Left colon (tissue), 2 donors: ENCODE measurements around the gene PBX3. TPM values are rescaled to one million over a fixed set of nuclear protein-coding genes. Genes with fewer than 3 reads are reported as not detected.

Experiments
- ATAC-seq: fragments of 200-7000 bp; cut with Tn5 transposase; one replicate; pipeline ENCODE4 v1.9.1; 2020; ENCODE audit warnings: mild to moderate bottlenecking, moderate library complexity
- DNase-seq, 2 donors: peaks; one replicate each; pipeline ENCODE4 v3.0.0-alpha.2; 2020
- intact Hi-C, 2 donors: fragments of 100-400 bp; cut with DNase I in 1 of 2; cut with micrococcal nuclease in 1 of 2; formaldehyde crosslinking; loops; one replicate each; pipeline versions ENCODE4 v1.11.2 to v1.14.0; 2022; cut with DNase I, micrococcal nuclease
- total RNA-seq, 2 donors: library from RNA; stranded (reverse); fragmentation: NEBNext Ultra II Directional; extraction: Animal tissue kit (Norgen Biotek cat#: 25700); gene quantifications; one replicate each; pipeline ENCODE4 v1.2.1, GENCODE V29; 2021
- donor health status: DM: no; HTN: no; CAD: no.
- donor health status: DM: yes; HTN: yes; CAD: no.

The PBX3 gene
- total RNA-seq, 2 donors from 2014 or later: 8.9 to 13.2 TPM

- DNase-seq: no peak
- no peak for ATAC-seq
- intact Hi-C loops: no loop called here
These were observed 164.9 kb downstream of the PBX3 start for GRCh38 chr9:125911861-125912644.

- DNase-seq: no peak
- no peak for ATAC-seq
- intact Hi-C loops: no loop called here
These were observed 165.5 kb downstream of the PBX3 start for GRCh38 chr9:125912667-125913066.

GRCh38 chr9:125913551-125913950 lies 166.4 kb downstream of the PBX3 start:
- ATAC-seq (no peak), DNase-seq (no peak)
- intact Hi-C loops: no loop called here

GRCh38 chr9:125914411-125914810 lies 167.2 kb downstream of the PBX3 start:
- ATAC-seq (no peak), DNase-seq (no peak)
- intact Hi-C loops: no loop called here

DNA sequence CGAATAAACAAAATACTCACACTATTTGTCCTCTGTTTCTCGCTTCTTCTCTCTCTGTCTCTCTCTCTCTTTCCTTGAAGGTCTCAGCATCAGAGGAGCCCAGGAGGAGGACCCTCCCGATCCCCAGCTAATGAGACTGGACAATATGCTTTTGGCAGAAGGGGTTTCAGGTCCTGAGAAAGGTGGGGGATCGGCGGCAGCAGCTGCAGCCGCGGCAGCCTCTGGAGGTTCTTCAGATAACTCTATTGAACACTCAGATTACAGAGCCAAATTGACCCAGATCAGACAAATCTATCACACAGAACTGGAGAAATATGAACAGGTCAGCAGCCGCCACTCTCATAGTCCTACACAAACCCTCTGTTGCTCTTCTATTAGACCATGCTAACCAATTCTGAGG lies 168.4 kb downstream of the PBX3 start:
- ATAC-seq: no peak
- DNase-seq: no peak
- intact Hi-C loops: no loop called here

DNA sequence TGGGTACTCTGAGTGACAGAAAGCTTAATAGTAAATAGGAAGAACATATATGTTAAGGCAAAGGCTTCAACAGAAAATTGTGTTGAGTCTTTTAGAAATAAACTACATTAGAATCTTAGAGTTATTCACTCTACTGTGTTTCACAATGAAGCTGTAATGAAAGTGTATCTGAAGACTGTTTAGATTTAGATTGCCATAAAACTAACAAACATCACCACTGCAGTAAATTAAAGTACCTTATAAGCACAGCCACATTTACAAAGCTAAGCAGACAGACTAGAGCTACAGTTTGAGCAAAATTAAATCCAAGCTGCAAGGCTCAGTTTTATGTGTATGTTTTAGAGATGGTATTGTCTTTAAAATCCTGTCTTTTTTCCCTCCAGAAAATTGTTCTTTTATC lies 172.4 kb downstream of the PBX3 start:
- intact Hi-C loops: no loop called here
- no peak for ATAC-seq

DNA sequence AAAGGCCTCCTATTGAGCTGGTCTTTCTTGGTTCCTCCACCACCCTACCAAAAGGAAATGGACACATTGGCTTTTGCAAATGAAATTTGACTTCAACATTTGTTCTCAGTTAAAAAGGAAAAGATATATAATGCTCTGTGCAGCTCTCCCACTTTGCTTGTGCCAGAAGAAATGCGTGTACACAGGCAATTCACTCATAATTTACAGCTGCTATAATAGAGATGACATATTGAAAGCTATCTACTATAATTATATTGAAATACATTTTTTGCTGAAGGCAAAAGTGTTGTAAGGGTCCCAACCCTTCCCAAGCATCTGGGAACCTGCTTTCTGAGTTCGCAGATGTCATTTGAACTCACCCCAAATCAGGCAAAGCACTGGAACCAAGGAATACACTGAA lies 173.2 kb downstream of the PBX3 start:
- ATAC-seq (no peak), DNase-seq (no peak)
- intact Hi-C loops: no loop called here

More for the DNA sequence above, 172.4 kb downstream of the PBX3 start:
- no peak for DNase-seq

GRCh38 chr9:125922854-125923253 lies 175.7 kb downstream of the PBX3 start:
- DNase-seq (no peak), ATAC-seq (no peak)
- intact Hi-C loops: no loop called here

DNA sequence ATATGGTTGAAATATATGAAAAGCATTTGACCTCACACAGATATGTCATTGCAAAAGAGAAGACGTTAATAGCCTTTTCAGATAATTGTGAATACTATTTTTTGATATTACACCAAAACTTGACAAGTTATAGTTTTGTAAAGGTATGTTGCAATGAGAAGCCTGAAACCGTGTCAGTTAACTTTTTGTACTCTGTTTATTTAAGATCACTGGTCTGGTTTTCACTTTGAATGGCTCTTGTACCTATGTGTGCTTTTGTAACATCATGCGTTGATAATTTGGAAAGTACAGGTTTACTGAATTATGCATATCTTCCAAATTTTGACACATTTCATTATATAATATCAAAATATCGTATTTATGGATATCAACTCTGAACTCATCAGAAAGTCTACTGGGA lies 177.2 kb downstream of the PBX3 start:
- ATAC-seq (no peak), DNase-seq (no peak)
- intact Hi-C loops: no loop called here

DNA sequence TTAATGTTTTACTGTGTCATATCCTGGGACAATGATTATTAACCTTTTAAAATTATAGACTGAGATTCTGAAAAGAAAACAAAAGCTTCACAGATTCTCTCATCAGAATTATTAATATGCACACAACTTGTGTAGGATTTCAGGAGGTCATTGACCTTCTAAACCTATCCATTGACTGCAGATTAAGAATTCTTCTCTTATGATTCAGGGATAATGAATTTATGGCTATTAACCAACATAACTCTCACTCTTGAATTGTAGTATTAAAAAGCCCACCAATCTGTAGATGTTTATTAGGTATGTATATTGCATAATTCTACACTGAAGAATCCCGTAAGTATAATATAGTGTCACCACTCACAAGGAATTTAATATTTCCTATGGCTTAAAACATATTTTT lies 179.8 kb downstream of the PBX3 start:
- ATAC-seq: no peak
- intact Hi-C loops: no loop called here
- DNase-seq: no peak

GRCh38 chr9:125929846-125930245 lies 182.7 kb downstream of the PBX3 start:
- no peak for ATAC-seq
- intact Hi-C loops: no loop called here
- DNase-seq: no peak

DNA sequence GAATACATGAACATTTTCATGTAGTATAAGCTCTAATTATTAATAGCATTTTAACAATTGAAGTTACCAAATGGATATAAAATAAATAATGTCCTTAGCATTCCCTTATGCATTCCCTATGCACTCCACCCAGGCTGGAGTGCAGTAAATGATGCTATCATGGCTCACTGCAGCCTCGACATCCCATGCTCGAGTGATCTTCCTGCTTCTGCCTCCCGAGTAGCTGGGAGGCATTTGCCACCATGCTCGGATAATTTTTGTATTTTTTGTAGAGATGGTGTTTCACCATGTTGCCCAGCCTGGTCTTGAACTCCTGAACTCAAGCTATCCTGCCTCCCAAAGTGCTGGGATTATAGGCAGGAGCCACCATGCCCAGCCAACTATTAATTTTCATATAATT lies 184.0 kb downstream of the PBX3 start:
- intact Hi-C loops: no loop called here
- ATAC-seq (no peak), DNase-seq (no peak)

GRCh38 chr9:125932012-125932411 lies 184.8 kb downstream of the PBX3 start:
- no peak for ATAC-seq

DNA sequence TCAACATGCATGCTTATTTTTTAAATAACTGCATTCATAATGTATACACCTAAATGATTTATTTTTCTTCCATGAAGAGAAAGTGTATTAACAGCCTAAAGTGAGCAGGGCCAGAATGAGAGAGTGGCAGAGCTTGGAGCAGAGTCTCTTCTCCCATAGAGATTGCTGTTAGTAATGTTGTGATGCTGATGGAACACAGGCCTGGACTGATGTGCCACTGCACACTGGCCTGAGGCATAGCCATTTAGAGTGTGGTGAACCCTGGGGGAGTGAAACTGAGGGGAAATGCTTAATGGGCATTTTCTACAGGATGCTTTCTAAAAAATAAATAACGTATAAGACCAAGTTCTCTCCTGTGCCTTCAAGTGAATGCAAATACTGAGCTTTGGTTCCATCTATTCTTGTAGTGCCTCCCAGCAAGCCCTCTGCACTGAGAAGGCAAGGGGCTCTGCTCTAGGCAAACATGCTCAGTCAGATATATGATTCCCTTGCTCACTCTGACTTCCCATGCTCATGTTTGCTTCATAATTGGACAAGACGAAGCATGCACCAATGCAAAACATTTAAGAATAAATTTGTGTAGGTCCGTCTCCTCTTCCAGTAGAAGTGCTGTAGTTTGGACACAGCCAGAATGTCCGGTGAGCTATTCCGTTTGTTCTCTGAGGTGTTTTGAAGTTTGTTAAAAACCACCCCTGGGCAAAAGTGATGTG lies 185.7 kb downstream of the PBX3 start:
- DNase-seq: no peak
- intact Hi-C loops: no loop called here
- no peak for ATAC-seq

More at GRCh38 chr9:125932012-125932411, 184.8 kb downstream of the PBX3 start:
- peak; percentile 15 to 35 for DNase-seq
- intact Hi-C loops: no loop called here

DNA sequence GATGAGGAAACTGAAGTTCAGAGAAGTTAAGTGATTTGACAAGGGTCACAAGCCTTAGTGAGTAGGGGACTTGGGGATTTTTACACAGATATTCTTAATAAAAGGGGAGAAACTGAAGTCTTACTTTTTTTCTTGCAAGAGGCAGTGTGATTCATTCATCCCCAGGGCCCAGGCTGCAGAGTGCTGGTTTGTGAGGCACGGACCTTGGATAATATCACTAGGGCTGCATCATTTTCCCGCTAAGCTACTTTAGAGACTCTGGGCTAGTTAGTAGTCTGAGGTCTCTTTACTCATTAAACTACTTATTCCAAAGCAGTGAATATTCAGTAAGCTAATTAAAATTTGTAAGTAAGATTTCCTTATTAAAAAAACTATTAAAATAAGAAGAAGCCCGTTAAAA lies 195.0 kb downstream of the PBX3 start:
- DNase-seq: no peak
- ATAC-seq: no peak
- intact Hi-C loops: no loop called here

GRCh38 chr9:125943831-125944230 lies 196.7 kb downstream of the PBX3 start:
- DNase-seq (no peak), ATAC-seq (no peak)
- intact Hi-C loops: no loop called here

DNA sequence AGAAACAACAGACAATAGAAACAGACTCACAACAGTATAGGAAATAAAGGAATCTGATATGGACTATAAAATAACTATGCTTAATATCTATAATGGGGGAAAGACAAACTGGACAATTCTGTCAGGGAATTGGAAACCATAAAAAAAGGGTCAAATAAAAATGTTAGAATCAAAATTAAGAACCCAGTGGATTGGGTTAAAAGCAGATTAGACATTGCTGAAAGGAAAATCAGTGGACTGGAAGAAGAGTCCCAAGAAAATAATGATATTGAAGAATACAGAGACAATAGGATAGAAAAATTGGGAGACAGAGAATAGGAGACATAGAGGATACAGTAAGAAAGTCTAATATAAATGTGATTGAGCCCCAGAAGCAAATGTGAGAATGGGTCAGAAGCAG lies 199.2 kb downstream of the PBX3 start:
- ATAC-seq (no peak), DNase-seq (no peak)
- intact Hi-C loops: no loop called here

- intact Hi-C loops: no loop called here
- peak; percentile 98 for ATAC-seq
- peak; percentile 34 to 60 for DNase-seq
These were observed 201.9 kb downstream of the PBX3 start for GRCh38 chr9:125948887-125949596.

DNA sequence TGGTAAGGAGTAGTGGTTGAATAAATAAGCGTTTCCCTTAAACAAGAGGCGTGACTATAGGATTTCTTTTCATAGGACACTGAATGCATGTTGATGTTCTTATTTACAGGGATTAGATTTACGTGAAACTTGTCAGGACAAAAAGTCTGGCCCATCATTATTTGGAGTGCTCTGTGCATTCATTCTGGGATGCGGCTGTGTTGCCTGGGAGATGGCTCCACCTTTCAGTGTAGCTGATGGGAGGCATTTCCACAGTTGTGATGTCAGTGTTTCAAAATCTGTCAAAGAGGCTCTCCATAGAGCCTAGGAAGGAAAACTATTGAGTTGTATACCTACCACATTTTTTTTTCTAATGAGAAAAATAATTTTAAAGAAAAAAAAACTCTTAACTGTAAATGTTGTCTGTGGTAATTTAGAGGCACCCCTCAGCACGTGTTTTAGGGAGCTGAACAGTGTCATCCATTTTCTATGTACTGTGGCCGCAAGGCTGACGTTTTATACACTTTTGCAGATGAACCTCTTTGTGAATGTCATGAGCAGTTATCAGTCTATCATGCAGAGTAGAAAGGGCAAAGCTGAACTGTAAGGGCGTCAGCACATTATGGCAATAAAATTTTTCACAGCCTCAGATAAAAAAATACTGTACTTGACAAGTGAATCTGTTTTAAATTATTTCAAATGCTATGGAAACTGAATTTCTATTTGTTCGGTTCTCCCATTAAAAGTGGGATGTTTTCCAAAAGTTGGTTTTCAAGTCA lies 202.7 kb downstream of the PBX3 start:
- intact Hi-C loops: no loop called here
- DNase-seq (no peak), ATAC-seq (peak; percentile 90)
